PC-3 (cell line): ENCODE data around the gene RPF1. TPM values are rescaled to one million over a fixed set of nuclear protein-coding genes. Genes with fewer than 3 reads are reported as not detected.

Experiments used
- total RNA-seq: library from RNA; depleted of rRNA; stranded (reverse); fragments of >200 nt; gene quantifications from 2 replicates; pipeline ENCODE4 v1.2.3, GENCODE V29; 2014; rRNA removed

The RPF1 gene
- total RNA-seq, 1 experiment from 2014 or later, result 85.8 TPM

Other genes starting within 250 kb of the RPF1 start
- gene SAMD13, start 177.6 kb upstream of the RPF1 start, total RNA-seq, result 1.1 and 2.2 TPM in 2 replicates
- not detected in 2 replicates for gene DNASE2B, start 80.8 kb upstream of the RPF1 start, total RNA-seq
- gene SPATA1, start 27.1 kb downstream of the RPF1 start, total RNA-seq, result 2.9 TPM in 1 of 2 replicates, not detected in the other
- 39.9 and 49.9 TPM in 2 replicates for gene GNG5, start 27.3 kb downstream of the RPF1 start, total RNA-seq
- gene CTBS, start 95.2 kb downstream of the RPF1 start, total RNA-seq, result 3.7 and 5.9 TPM in 2 replicates
- 22.8 and 28.0 TPM in 2 replicates for gene SSX2IP, start 211.2 kb downstream of the RPF1 start, total RNA-seq